SU-DHL-6 (cell line): ENCODE results near the gene ITGB5.

Experiments used
- H2AFZ ChIP-seq: fragments of 200-600 bp; sonication (generic); 2 replicates; pipeline ENCODE4 v1.6.1; 2014; ENCODE audit warnings: low read depth, mild to moderate bottlenecking, moderate library complexity, mixed read lengths, antibody characterized with exemption, low read length; ENCODE audit not compliant: severe bottlenecking
- H3F3A ChIP-seq: fragments of 200-600 bp; shearing (Covaris generic); 2 replicates; pipeline ENCODE4 v1.6.0; 2016; ENCODE audit warnings: antibody characterized with exemption, mild to moderate bottlenecking; ENCODE audit not compliant: insufficient read depth
- H3K27ac ChIP-seq: fragments of 200-600 bp; sonication (generic); 2 replicates; pipeline ENCODE4 v1.5.1; 2016; ENCODE audit warnings: low read depth, mild to moderate bottlenecking, low read length, moderate library complexity, mixed read lengths
- H3K27me3 ChIP-seq: fragments of 200-600 bp; sonication (generic), shearing (Covaris generic); 2 replicates; pipeline ENCODE4 v1.6.0; 2014; ENCODE audit warnings: mild to moderate bottlenecking, low read length
- H3K36me3 ChIP-seq: fragments of 200-600 bp; sonication (generic); 2 replicates; pipeline ENCODE4 v1.6.1; 2014; ENCODE audit warnings: mild to moderate bottlenecking, low read length, mixed read lengths
- H3K4me2 ChIP-seq: fragments of 300-600, 200-600 bp; shearing (Covaris generic), sonication (generic); 2 replicates; pipeline ENCODE4 v1.6.0; 2014; ENCODE audit warnings: low read length, low read depth, mild to moderate bottlenecking; ENCODE audit not compliant: poor library complexity, severe bottlenecking
- H3K4me3 ChIP-seq: fragments of 200-600 bp; sonication (generic); 2 replicates; pipeline ENCODE4 v1.5.1; 2014; ENCODE audit warnings: antibody characterized with exemption, low read length, mild to moderate bottlenecking, mixed read lengths; ENCODE audit not compliant: insufficient read depth, poor library complexity, severe bottlenecking
- H3K79me2 ChIP-seq: fragments of 200-600 bp; sonication (generic); 2 replicates; pipeline ENCODE4 v1.6.1; 2014; ENCODE audit warnings: mild to moderate bottlenecking, low read length, moderate library complexity; ENCODE audit not compliant: insufficient read depth
- H3K9ac ChIP-seq: fragments of 200-600 bp; sonication (generic); 2 replicates; pipeline ENCODE4 v1.7.0; 2014; ENCODE audit warnings: mild to moderate bottlenecking, low read length
- H3K9me2 ChIP-seq: fragments of 200-600 bp; sonication (generic); replicated peaks from 2 replicates; pipeline ENCODE4 v1.6.1; 2014; ENCODE audit warnings: low read length; ENCODE audit not compliant: insufficient read depth
- H3K9me3 ChIP-seq: fragments of 200-600 bp; sonication (generic); 2 replicates; pipeline ENCODE4 v1.6.1; 2014; ENCODE audit warnings: low read length, mixed read lengths; ENCODE audit not compliant: insufficient read depth
- H4K20me1 ChIP-seq: fragments of 200-600 bp; sonication (generic); 2 replicates; pipeline ENCODE4 v1.6.1; 2014; ENCODE audit warnings: low read depth, mild to moderate bottlenecking, antibody characterized with exemption, low read length, moderate library complexity, mixed read lengths
- EZH2phosphoT487 ChIP-seq: fragments of 200-600 bp; sonication (generic), shearing (Covaris generic); conservative IDR thresholded peaks from 2 replicates; pipeline ENCODE4 v1.6.1; 2018; ENCODE audit warnings: mild to moderate bottlenecking, antibody characterized with exemption, low read length, moderate library complexity, mixed read lengths
- TF ChIP-seq, protein P1 (sequence below): fragments of 200-600 bp; sonication (generic); IDR thresholded peaks from one replicate; pipeline ENCODE4 v1.5.1; 2017; ENCODE audit warnings: antibody characterized with exemption, mild to moderate bottlenecking, low read length, moderate library complexity; ENCODE audit not compliant: insufficient read depth, poor library complexity, severe bottlenecking

ITGB5 gene

DNA sequence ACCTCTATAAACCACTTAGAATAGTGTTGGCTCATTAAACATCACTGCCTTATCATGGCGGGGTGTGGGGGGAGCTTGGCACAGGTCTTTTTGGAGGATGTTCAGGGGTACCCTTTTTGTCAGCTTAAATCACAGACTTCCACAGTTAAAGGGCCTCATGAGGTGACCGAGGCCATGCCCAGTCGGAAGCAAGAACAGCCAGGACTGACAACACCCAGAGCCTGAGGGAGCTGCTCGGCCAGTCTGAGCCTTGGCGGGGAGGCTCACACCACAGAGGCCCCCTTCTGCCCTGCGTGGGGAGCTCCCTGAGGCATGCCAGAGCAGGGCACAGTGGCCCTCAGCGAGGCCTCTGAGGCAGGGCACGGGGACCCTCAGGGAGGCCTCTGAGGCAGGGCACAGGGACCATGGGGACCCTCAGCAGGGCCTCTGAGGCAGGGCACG is 107.4 kb downstream of the ITGB5 start:
- Histone ChIP-seq H3K9me2 (no peaks in the 10 kb centered on the region), H3K4me2 (no peak overlapping the region), H4K20me1 (no peaks in the 10 kb centered on the region), H3K9me3 (no peaks in the 10 kb centered on the region), H3K79me2 (no peaks in the 10 kb centered on the region), H2AFZ (no peak overlapping the region), H3K27me3 (no peaks in the 10 kb centered on the region), H3K27ac (no peak overlapping the region), H3F3A (no peaks in the 10 kb centered on the region), H3K4me3 (no peak overlapping the region), H3K36me3 (no peaks in the 10 kb centered on the region), H3K9ac (no peak overlapping the region)
- TF ChIP-seq, protein P1, sequence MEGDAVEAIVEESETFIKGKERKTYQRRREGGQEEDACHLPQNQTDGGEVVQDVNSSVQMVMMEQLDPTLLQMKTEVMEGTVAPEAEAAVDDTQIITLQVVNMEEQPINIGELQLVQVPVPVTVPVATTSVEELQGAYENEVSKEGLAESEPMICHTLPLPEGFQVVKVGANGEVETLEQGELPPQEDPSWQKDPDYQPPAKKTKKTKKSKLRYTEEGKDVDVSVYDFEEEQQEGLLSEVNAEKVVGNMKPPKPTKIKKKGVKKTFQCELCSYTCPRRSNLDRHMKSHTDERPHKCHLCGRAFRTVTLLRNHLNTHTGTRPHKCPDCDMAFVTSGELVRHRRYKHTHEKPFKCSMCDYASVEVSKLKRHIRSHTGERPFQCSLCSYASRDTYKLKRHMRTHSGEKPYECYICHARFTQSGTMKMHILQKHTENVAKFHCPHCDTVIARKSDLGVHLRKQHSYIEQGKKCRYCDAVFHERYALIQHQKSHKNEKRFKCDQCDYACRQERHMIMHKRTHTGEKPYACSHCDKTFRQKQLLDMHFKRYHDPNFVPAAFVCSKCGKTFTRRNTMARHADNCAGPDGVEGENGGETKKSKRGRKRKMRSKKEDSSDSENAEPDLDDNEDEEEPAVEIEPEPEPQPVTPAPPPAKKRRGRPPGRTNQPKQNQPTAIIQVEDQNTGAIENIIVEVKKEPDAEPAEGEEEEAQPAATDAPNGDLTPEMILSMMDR, result no peak
- TF ChIP-seq EZH2phosphoT487, result no peak

DNA sequence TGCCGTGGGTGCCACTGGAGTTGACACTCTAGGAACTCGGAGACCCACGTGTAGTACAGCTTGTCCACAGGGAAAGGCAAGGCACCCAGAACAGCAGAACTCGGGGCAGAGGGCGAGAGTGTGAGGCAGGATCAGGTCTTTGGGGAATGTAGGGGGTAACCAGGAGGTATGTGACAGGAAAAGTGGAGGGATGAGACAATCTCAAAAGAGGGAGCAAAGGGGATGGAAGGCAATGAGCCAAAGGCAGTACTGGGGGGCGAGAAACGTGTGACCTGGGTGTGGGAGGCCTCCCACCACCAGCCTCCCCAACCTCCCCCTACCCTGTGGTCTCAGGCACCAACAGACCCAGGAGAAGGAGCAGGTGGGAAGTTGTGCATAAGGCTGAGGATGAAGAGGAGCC is 108.0 kb downstream of the ITGB5 start:
- Histone ChIP-seq H4K20me1 (no peaks in the 10 kb centered on the region), H3K9me3 (no peaks in the 10 kb centered on the region), H3K36me3 (no peaks in the 10 kb centered on the region), H3K9me2 (no peaks in the 10 kb centered on the region), H2AFZ (no peak overlapping the region), H3K9ac (no peak overlapping the region), H3F3A (no peaks in the 10 kb centered on the region), H3K4me3 (no peak overlapping the region), H3K27ac (no peak overlapping the region), H3K79me2 (no peaks in the 10 kb centered on the region), H3K27me3 (no peaks in the 10 kb centered on the region), H3K4me2 (no peak overlapping the region)
- TF ChIP-seq, protein P1, result no peak
- no peak for TF ChIP-seq EZH2phosphoT487

DNA sequence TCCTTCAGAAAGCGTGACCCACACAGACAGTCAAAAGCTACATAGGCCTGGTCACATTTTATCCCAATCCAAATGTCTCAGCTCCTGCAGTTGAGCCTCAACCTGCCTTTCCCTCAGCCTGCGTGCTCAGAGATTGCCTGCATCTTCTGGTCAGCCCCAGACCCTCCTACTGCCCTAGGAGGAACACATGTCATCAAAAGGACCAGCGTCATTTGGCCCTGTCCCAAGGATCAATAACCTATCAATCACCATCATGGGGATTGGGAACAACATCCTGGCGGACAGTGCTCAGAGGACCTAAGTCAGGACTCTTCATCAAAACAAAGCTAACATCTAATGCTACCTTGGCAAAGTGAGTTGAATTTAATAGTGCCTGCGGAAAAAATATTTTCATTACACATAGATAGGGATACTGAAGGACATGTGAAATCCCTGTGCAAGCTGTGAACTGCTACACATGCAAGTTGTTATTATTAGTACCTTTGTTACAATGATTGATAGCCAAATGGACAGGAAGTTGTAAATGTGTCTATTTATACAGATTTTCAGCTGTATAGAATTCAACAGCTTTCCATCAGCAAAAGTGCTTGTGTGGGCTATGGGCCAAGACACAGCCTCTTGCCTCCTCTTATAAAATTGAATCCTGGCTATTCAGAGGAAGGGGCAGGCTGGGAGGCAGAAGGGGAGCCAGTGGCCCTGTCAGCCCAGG is 109.2 kb downstream of the ITGB5 start:
- TF ChIP-seq, protein P1, result no peak
- no peak for TF ChIP-seq EZH2phosphoT487
- no peaks in the 10 kb centered on the region for H3K36me3 ChIP-seq
- H2AFZ ChIP-seq, result no peak overlapping the region
- no peak overlapping the region for H3K4me3 ChIP-seq
- H3K79me2 ChIP-seq, result no peaks in the 10 kb centered on the region
- no peaks in the 10 kb centered on the region for H3K9me3 ChIP-seq
- no peaks in the 10 kb centered on the region for H4K20me1 ChIP-seq
- no peaks in the 10 kb centered on the region for H3K27me3 ChIP-seq
- H3K9me2 ChIP-seq, result no peaks in the 10 kb centered on the region
- H3F3A ChIP-seq, result no peaks in the 10 kb centered on the region
- H3K9ac ChIP-seq, result no peak overlapping the region
- H3K27ac ChIP-seq, result no peak overlapping the region
- H3K4me2 ChIP-seq, result no peak overlapping the region
